GM12801 (cell line): ENCODE data around the gene VHLL.

Source experiments
- TF ChIP-seq, protein P1 (sequence below): IDR thresholded peaks from one replicate; pipeline ENCODE4 v1.5.1; 2011; ENCODE audit warnings: control low read depth; ENCODE audit not compliant: insufficient read length; ENCODE audit errors: extremely low read depth

The VHLL gene

DNA sequence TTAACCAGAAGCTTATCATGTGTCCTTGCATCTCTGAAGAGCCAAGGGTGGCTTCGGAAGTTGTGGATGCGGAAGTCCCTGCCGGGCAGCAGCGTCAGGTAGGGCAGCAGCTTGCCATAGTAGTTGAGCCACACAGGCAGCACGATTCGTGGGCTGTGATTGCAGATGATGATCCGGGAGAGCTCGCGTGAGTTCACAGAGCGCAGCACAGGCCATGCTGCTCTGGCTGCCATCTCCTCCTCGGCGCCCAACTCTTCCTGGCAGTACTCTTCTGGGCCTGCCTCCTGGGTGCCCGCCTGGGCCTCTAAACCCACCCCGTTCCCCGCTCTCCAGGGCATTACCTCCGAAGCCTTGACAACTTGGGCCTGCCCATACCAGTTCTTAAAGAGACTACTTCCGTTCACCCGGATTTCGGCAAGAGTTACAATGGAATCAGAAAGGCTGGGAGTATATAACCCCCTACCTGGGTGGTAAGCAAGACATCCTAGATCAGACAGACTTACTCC, at the start of gene VHLL:
Gene VHLL (minus strand): TSS at position 456 of the 506 bp plus-strand sequence. CDS start 118 bp downstream, at position 338.
- TF ChIP-seq, protein P1, sequence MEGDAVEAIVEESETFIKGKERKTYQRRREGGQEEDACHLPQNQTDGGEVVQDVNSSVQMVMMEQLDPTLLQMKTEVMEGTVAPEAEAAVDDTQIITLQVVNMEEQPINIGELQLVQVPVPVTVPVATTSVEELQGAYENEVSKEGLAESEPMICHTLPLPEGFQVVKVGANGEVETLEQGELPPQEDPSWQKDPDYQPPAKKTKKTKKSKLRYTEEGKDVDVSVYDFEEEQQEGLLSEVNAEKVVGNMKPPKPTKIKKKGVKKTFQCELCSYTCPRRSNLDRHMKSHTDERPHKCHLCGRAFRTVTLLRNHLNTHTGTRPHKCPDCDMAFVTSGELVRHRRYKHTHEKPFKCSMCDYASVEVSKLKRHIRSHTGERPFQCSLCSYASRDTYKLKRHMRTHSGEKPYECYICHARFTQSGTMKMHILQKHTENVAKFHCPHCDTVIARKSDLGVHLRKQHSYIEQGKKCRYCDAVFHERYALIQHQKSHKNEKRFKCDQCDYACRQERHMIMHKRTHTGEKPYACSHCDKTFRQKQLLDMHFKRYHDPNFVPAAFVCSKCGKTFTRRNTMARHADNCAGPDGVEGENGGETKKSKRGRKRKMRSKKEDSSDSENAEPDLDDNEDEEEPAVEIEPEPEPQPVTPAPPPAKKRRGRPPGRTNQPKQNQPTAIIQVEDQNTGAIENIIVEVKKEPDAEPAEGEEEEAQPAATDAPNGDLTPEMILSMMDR, result no peak

DNA sequence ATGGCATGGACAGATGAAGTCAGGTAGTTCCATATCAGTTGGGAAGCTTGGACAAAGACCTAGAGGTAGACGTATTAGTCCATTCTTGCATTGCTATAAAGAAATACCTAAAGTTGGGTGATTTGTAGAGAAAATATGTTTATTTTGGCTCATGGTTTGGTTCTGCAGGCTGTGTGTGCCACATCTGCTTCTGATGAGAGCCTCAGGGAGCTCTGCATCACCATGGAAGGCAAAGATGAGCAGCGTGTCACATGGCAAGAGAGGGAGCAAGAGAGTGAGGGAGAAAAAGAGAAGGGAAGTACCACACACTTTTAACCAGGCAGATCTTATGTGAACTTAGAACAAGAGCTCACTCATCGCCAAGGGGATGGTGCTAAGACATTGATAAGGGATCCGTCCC, 48.2 kb upstream of the VHLL start:
- TF ChIP-seq, protein P1, result no peak

GRCh38 chr1:156346636-156347035, 47.5 kb upstream of the VHLL start:
- TF ChIP-seq, protein P1, result no peak

DNA sequence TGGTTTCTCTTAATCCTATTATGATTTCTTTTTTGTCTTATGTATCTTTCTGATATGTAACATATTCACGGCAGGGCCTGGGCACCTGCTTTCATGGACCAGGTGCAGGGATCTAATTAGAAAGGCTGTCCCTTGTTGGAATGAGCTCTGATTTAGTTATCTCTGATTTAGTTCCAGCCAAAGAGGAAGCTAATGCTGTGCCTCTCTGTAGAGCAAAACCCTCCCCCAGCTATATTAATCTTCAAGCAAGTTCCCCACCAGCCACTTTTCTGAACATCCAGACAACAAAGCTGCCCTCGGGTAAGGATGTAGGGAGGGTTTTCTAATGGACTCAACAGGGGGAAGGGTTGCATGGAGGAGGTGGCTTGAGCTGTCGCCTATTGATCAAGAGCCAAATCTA, 45.3 kb upstream of the VHLL start:
- TF ChIP-seq, protein P1, result no peak

DNA sequence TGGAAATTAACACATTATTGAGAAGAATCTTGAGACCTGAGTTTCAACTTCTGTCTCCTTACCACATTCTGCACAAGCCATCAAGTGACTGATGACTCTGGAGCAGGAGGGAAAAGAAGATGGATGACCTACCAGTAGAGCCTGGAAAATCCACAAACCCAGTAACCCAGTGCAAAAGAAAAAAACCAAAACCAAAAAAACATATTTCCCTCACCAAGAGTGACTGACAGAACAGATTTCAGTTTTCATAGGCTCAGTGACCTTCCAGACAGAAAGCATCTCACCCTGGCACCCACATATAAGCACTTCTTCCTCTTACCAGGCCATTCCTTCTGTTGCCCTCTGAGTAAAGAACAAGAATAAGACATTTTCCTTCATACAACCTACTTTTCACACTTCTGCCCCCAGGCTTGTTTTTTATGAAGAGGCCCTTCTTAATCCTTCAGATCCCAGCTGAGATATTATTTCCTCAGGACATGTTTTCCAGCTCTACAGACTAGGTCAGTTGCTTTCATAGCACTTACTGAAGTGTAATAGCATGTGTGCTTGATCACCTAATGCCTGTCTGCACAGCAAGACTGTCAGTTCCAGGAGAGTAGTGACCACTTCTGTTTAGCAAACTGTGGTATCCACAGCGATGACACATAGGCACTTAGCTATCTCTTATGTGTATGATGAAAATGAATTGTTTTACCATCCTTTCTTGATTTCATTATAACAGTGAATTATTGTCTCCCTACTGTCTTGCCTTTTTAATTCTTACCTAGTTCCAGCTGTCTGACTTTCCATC, 43.3 kb upstream of the VHLL start:
- TF ChIP-seq, protein P1, result no peak

GRCh38 chr1:156338180-156338976, 39.3 kb upstream of the VHLL start, which contains the start of the genes CCT3 and TSACC:
TSS of gene CCT3 (minus strand) at chr1:156338292. CDS start at chr1:156338184, 108 bp downstream.
TSS of gene TSACC (plus strand) at chr1:156338526. CDS start at chr1:156339758, 1,232 bp downstream.
- TF ChIP-seq, protein P1, result no peak

GRCh38 chr1:156337888-156338179, 38.7 kb upstream of the VHLL start:
- TF ChIP-seq, protein P1, result no peak
